IgD-negative memory B cell (primary cell): ENCODE measurements around the gene AOC2. TPM values are rescaled to one million over a fixed set of nuclear protein-coding genes. Genes with fewer than 3 reads are reported as not detected.
"Not testable (repeated sequence)": the region's sequence is repeated elsewhere in the genome, so short reads cannot be mapped to it uniquely, and the experiment has no call there.

Source experiments
- H3K27ac Mint-ChIP-seq, 3 donors: one replicate each; pipeline ENCODE4 v1.8.0; 2020 to 2022; ENCODE audit warnings: mild to moderate bottlenecking in 3 of 3, mixed read lengths in 3 of 3, moderate library complexity in 1 of 3
- H3K27me3 Mint-ChIP-seq: one replicate; pipeline ENCODE4 v1.8.0; 2021; ENCODE audit warnings: mixed read lengths
- H3K36me3 Mint-ChIP-seq: one replicate; pipeline ENCODE4 v1.8.0; 2020; ENCODE audit warnings: mild to moderate bottlenecking, mixed read lengths
- H3K4me1 Mint-ChIP-seq, 3 donors: one replicate each; pipeline ENCODE4 v1.8.0; 2020 to 2022; ENCODE audit warnings: mixed read lengths in 3 of 3, mild to moderate bottlenecking in 1 of 3
- H3K4me3 Mint-ChIP-seq, 4 donors: one replicate each; pipeline ENCODE4 v1.8.0; 2020 to 2022; ENCODE audit warnings: mild to moderate bottlenecking in 4 of 4, mixed read lengths in 4 of 4, moderate library complexity in 3 of 4
- H3K9me3 Mint-ChIP-seq, 3 donors: one replicate each; pipeline ENCODE4 v1.8.0; 2020 to 2021; ENCODE audit warnings: mixed read lengths in 3 of 3, mild to moderate bottlenecking in 1 of 3
- polyA plus RNA-seq: library from polyadenylated mRNA; unstranded; fragments of 300-500 nt; fragmentation: Illumina TruSeq; gene quantifications from one replicate; pipeline ENCODE4 v1.2.3, GENCODE V29; 2021

Gene AOC2
- polyA plus RNA-seq, 1 donor from 2014 or later, result not detected

GRCh38 chr17:42857389-42857788 is 13.0 kb downstream of the AOC2 start:
- Mint-ChIP-seq H3K27ac (no peak overlapping the region), H3K27me3 (peaks cover 2% of the 10 kb centered on the region), H3K9me3 (no peaks in the 10 kb centered on the region), H3K36me3 (no peaks in the 10 kb centered on the region), H3K4me3 (peak overlapping the region in 1 of 4 donors; percentile 10), H3K4me1 (no peaks in the 10 kb centered on the region)

- Mint-ChIP-seq H3K4me1 (no peaks in the 10 kb centered on the region), H3K36me3 (no peaks in the 10 kb centered on the region), H3K4me3 (no peak overlapping the region), H3K27ac (peak overlapping the region in 1 of 3 donors; percentile 22), H3K27me3 (peaks cover 18% of the 10 kb centered on the region), H3K9me3 (peaks cover 0 to 3% (median 3%) of the 10 kb centered on the region in 3 donors)
Observed at GRCh38 chr17:42865638-42866094, 21.3 kb downstream of the AOC2 start.

- Mint-ChIP-seq H3K4me3 (no peak overlapping the region), H3K4me1 (no peaks in the 10 kb centered on the region), H3K27ac (no peak overlapping the region), H3K9me3 (peaks cover 0 to 3% (median 3%) of the 10 kb centered on the region in 3 donors), H3K36me3 (no peaks in the 10 kb centered on the region), H3K27me3 (peaks cover 18% of the 10 kb centered on the region)
Observed at GRCh38 chr17:42866216-42866615, 21.8 kb downstream of the AOC2 start.

- Mint-ChIP-seq H3K27ac (peak overlapping the region in 1 of 3 donors; percentile 59), H3K9me3 (peaks cover 0 to 3% (median 3%) of the 10 kb centered on the region in 3 donors)
Observed at GRCh38 chr17:42866631-42867575, 22.5 kb downstream of the AOC2 start.

DNA sequence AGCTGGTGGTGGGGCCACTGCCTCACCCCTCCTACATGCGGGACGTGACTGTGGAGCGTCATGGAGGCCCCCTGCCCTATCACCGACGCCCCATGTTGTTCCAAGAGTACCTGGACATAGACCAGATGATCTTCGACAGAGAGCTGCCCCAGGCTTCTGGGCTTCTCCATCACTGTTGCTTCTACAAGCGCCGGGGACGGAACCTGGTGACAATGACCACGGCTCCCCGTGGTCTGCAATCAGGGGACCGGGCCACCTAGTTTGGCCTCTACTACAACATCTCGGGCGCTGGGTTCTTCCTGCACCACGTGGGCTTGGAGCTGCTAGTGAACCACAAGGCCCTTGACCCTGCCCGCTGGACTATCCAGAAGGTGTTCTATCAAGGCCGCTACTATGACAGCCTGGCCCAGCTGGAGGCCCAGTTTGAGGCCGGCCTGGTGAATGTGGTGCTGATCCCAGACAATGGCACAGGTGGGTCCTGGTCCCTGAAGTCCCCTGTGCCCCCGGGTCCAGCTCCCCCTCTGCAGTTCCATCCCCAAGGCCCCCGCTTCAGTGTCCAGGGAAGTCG is 23.4 kb downstream of the AOC2 start:
- peaks cover 18% of the 10 kb centered on the region for H3K27me3 Mint-ChIP-seq
- not testable (repeated sequence) for H3K4me3 Mint-ChIP-seq, H3K9me3 Mint-ChIP-seq

More at GRCh38 chr17:42866631-42867575, 22.5 kb downstream of the AOC2 start:
- peaks cover 18% of the 10 kb centered on the region for H3K27me3 Mint-ChIP-seq
- H3K36me3 Mint-ChIP-seq, result no peaks in the 10 kb centered on the region
- H3K4me1 Mint-ChIP-seq, result no peaks in the 10 kb centered on the region
- H3K4me3 Mint-ChIP-seq, result no peak overlapping the region

DNA sequence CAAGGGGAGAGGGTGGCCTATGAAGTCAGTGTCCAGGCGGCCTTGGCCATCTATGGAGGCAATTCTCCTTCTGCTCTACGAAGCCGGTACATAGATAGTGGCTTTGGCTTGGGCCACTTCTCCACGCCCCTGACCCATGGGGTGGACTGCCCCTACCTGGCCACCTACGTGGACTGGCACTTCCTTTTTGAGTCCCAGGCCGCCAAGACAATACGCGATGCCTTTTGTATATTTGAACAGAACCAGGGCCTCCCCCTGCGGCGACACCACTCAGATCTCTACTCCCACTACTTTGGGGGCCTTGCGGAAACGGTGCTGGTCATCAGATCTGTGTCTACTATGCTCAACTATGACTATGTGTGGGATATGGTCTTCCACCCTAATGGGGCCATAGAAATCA is 24.0 kb downstream of the AOC2 start:
- H3K27me3 Mint-ChIP-seq, result peaks cover 18% of the 10 kb centered on the region
- peaks cover 0 to 3% (median 3%) of the 10 kb centered on the region in 3 donors for H3K9me3 Mint-ChIP-seq
- H3K4me1 Mint-ChIP-seq, result no peaks in the 10 kb centered on the region
- no peak overlapping the region for H3K27ac Mint-ChIP-seq
- H3K4me3 Mint-ChIP-seq, result no peak overlapping the region
- H3K36me3 Mint-ChIP-seq, result no peaks in the 10 kb centered on the region

More for the DNA sequence above, 23.4 kb downstream of the AOC2 start:
- H3K27ac Mint-ChIP-seq, H3K36me3 Mint-ChIP-seq, H3K4me1 Mint-ChIP-seq: not testable (repeated sequence)

- H3K36me3 Mint-ChIP-seq, result no peaks in the 10 kb centered on the region
- H3K27ac Mint-ChIP-seq, result no peak overlapping the region
- no peaks in the 10 kb centered on the region for H3K4me1 Mint-ChIP-seq
- peaks cover 0 to 3% (median 3%) of the 10 kb centered on the region in 3 donors for H3K9me3 Mint-ChIP-seq
- no peak overlapping the region for H3K4me3 Mint-ChIP-seq
- H3K27me3 Mint-ChIP-seq, result peaks cover 14% of the 10 kb centered on the region
Observed at GRCh38 chr17:42871647-42872046, 27.3 kb downstream of the AOC2 start.

DNA sequence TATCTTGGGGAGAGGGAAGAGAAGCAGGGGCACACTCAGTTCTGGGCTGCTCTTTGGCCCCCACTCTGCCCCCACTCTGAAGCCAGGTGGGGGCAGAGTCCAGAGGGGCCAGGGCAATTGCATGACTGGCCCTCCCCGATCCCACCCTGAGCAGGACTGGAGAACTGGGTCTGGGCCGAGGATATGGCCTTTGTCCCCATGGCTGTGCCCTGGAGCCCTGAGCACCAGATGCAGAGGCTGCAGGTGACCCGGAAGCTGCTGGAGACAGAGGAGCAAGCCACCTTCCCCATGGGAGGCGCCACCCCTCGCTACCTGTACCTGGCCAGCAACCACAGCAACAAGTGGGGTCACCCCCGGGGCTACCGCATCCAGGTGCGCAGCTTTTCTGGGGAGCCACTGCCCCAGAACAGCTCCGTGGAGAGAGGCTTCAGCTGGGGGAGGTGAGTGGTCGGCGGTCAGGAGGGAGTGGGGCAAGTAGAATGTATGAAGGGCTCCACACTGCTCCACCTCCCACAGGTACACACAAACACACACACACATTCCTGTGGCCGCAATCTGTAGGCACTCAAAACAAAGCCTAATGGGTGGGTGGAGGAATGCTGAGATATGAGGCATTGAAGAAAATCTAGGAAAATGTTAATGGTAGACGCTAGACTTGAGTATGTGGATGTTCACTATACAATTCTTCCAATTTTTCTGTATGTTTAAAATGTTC is 28.0 kb downstream of the AOC2 start:
- H3K4me1 Mint-ChIP-seq, result no peaks in the 10 kb centered on the region
- no peak overlapping the region for H3K27ac Mint-ChIP-seq
- peaks cover 12% of the 10 kb centered on the region for H3K27me3 Mint-ChIP-seq
- H3K36me3 Mint-ChIP-seq, result no peaks in the 10 kb centered on the region
- H3K4me3 Mint-ChIP-seq, result no peak overlapping the region
- H3K9me3 Mint-ChIP-seq, result peaks cover 0 to 3% (median 3%) of the 10 kb centered on the region in 3 donors

DNA sequence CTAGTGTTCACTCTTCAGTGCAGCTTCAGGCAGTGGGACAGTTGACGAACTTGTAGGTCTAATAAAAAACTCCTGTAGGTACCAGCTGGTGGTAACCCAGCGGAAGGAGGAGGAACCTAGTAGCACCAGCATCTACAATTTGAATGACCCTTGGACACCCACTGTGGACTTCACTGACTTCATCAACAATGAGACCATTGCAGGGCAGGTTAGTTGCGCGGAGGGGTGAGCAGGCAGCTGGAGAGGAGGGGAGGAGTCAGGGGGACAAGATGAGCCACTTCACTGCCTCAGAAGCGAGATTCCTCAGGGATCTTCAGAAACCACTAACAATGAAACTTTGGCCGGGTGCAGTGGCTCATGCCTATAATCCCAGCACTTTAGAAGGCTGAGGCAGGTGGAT is 28.9 kb downstream of the AOC2 start:
- H3K4me3 Mint-ChIP-seq, result no peak overlapping the region
- no peaks in the 10 kb centered on the region for H3K4me1 Mint-ChIP-seq
- peaks cover 0 to 3% (median 3%) of the 10 kb centered on the region in 3 donors for H3K9me3 Mint-ChIP-seq
- no peaks in the 10 kb centered on the region for H3K36me3 Mint-ChIP-seq
- no peak overlapping the region for H3K27ac Mint-ChIP-seq
- peaks cover 17% of the 10 kb centered on the region for H3K27me3 Mint-ChIP-seq

DNA sequence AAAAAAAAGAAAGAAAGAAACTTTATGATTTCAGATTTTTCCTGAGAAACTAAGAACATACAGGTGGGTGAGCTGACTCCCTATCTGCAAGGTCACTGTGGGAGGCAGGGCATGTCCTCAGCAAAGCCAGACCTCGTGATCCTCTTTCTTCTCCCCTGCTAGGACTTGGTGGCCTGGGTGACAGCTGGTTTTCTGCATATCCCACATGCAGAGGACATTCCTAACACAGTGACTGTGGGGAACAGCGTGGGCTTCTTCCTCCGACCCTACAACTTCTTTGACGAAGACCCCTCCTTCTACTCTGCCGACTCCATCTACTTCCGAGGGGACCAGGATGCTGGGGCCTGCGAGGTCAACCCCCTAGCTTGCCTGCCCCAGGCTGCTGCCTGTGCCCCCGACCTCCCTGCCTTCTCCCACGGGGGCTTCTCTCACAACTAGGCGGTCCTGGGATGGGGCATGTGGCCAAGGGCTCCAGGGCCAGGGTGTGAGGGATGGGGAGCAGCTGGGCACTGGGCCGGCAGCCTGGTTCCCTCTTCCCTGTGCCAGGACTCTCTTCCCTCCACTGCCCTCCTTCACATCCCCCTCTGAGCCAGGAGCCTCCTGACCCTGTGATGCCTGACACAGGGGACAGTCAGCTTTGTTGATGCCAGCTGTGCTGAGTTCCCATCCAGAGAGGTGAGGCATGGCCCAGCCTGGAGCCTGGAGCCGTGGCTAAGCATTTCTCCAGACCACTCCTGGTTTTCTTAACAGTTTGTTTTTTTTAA is 29.7 kb downstream of the AOC2 start:
- not testable (repeated sequence) for H3K9me3 Mint-ChIP-seq, H3K36me3 Mint-ChIP-seq, H3K4me1 Mint-ChIP-seq, H3K4me3 Mint-ChIP-seq, H3K27ac Mint-ChIP-seq
- peaks cover 13% of the 10 kb centered on the region for H3K27me3 Mint-ChIP-seq

DNA sequence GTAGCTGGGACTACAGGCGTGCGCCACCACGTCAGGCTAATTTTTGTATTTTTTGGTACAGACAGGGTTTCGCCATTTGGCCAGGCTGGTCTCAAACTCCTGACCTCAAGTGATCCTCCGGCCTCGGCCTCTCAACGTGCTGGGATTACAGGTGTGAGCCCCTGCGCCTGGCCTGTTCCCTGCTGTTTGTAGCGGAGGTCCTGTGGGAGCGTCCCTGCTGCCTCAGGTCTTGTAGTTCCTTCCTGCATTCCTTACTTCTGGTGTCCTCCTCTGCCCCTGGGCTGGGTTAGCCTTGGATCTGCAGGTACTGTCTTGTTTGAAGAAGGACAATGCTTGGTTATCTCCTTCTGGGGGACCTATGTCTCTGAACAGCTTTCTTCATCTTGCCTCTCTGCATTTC is 32.7 kb downstream of the AOC2 start:
- Mint-ChIP-seq H3K4me1 (no peaks in the 10 kb centered on the region), H3K4me3 (no peak overlapping the region), H3K27me3 (peaks cover 13% of the 10 kb centered on the region), H3K36me3 (peaks cover 2% of the 10 kb centered on the region), H3K9me3 (no peaks in the 10 kb centered on the region), H3K27ac (no peak overlapping the region)

- Mint-ChIP-seq H3K4me3 (no peak overlapping the region), H3K36me3 (peaks cover 2% of the 10 kb centered on the region), H3K9me3 (no peaks in the 10 kb centered on the region), H3K4me1 (no peaks in the 10 kb centered on the region), H3K27ac (no peak overlapping the region), H3K27me3 (peaks cover 16% of the 10 kb centered on the region)
Observed at GRCh38 chr17:42878123-42878880, 33.9 kb downstream of the AOC2 start.

DNA sequence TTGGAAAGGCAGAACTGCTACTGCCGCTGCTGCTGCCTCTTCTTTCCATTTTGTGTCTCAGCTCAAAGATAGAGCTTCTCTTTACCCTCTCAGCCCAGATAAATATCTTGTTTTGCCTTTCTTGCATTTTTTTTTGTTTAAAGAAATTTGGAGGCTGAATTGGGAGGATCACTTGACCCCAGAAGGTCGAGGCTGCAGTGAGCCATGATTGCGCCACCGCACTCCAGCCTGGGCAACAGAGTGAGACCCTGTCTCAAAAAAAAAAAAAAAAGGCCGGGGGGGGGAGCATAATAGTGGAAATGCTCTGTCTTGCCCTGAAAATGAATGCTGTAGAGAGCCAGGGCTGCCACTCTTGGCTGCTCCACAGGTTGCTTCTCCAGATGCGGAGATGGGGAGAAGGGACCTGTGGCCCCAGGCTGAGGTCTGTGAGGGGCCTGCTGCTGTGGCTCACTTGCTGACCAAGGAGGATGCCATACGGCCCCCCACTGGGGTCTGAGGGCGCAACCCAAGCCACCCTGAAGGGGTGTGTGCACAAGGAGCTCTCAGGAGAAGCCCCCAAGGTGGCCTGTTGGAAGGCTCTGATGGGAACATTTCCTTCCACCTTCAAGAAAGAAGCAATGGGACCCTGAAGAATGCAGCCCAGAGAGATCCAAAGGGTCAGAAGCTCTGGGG is 34.7 kb downstream of the AOC2 start:
- H3K9me3 Mint-ChIP-seq, result no peaks in the 10 kb centered on the region
- peaks cover 2% of the 10 kb centered on the region for H3K36me3 Mint-ChIP-seq
- H3K27ac Mint-ChIP-seq, result no peak overlapping the region
- H3K4me3 Mint-ChIP-seq, result no peak overlapping the region
- no peaks in the 10 kb centered on the region for H3K4me1 Mint-ChIP-seq
- H3K27me3 Mint-ChIP-seq, result peaks cover 16% of the 10 kb centered on the region
